ENCODE measurements around the gene RPL22.

GRCh38 chr1:6209661-6210580 is 10.5 kb upstream of the RPL22 start:
- TF ChIP-seq POLR2AphosphoS5 (IDR thresholded peaks at IDR 0.05), result no peak
- no peak for TF ChIP-seq CTCF (IDR thresholded peaks at IDR 0.05)
